Thymus (tissue), 11 donors: ENCODE data around the gene CAD. TPM values are rescaled to one million over a fixed set of nuclear protein-coding genes. Genes with fewer than 3 reads are reported as not detected.

Experiments
- DNase-seq, 9 donors: peaks; one replicate each; pipeline ENCODE4 v3.0.0-alpha.2; 2013; ENCODE audit warnings: low spot score in 9 of 9, low read depth in 6 of 9, missing footprints in 1 of 9
- H3K27ac ChIP-seq, 2 donors: one replicate each; pipeline ENCODE4 v1.5.1; 2013; ENCODE audit warnings: control low read depth in 1 of 2, low read depth in 1 of 2, low read length in 1 of 2, mild to moderate bottlenecking in 1 of 2, moderate library complexity in 1 of 2
- H3K27me3 ChIP-seq, 2 donors: one replicate each; pipeline ENCODE4 v1.5.1; 2013; ENCODE audit warnings: low read length in 1 of 2; ENCODE audit not compliant: control insufficient read depth in 2 of 2, insufficient read depth in 1 of 2
- H3K36me3 ChIP-seq, 2 donors: one replicate each; pipeline ENCODE4 v1.5.1; 2013; ENCODE audit warnings: low read length in 1 of 2, mild to moderate bottlenecking in 1 of 2, moderate library complexity in 1 of 2; ENCODE audit not compliant: control insufficient read depth in 2 of 2, insufficient read depth in 2 of 2
- H3K4me1 ChIP-seq, 2 donors: one replicate each; pipeline ENCODE4 v1.5.1; 2013; ENCODE audit warnings: low read length in 2 of 2; ENCODE audit not compliant: control insufficient read depth in 2 of 2, insufficient read depth in 2 of 2
- H3K4me3 ChIP-seq, 2 donors: one replicate each; pipeline ENCODE4 v1.5.1; 2013; ENCODE audit warnings: low read length in 2 of 2, control low read depth in 1 of 2, mild to moderate bottlenecking in 1 of 2
- H3K9me3 ChIP-seq, 2 donors: one replicate each; pipeline ENCODE4 v1.5.1; 2013; ENCODE audit warnings: low read length in 1 of 2, mild to moderate bottlenecking in 1 of 2; ENCODE audit not compliant: control insufficient read depth in 2 of 2, insufficient read depth in 1 of 2
- WGBS: extraction: QIAGEN DNeasy Blood & Tissue Kit; methylation state at CpG from one replicate; pipeline ENCODE4 v1.1.7; 2013; 5-methylcytosine and 5-hydroxymethylcytosine counted together
- polyA plus RNA-seq: library from polyadenylated mRNA; stranded (reverse); fragments of 200-250 nt; gene quantifications from one replicate; pipeline ENCODE4 v1.2.3, GENCODE V29; 2013
- total RNA-seq: library from RNA; stranded (reverse); fragments of 120-200 nt; gene quantifications from one replicate; pipeline ENCODE4 v1.2.4, GENCODE V29; 2013
- donor health status: healthy.

Gene CAD
- total and polyA plus RNA-seq, 2 donors: 14.8 to 18.6 TPM

DNA sequence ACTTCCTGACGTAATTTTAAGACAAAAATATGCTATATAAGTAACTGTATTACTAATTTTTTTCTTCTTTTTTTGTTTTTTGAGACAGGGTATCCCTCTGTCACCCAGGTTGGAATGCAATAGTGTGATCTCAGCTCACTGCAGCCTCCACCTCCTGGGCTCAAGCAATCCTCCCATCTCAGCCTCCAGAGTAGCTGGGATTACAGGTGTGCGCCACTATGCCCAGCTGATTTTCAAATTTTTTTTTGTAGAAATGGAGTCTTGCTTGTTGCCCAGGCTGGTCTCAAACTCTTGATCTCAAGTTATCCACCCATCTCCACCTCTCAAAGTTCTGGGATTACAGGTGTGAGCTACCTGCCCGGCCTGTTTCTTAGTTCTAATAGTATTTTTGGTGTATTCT is 38.7 kb upstream of the CAD start:
- 94% methylated on average over 3 of the region's 3 CpGs for whole genome bisulfite sequencing
- H3K4me1 ChIP-seq: no peaks in the 10 kb centered on the region
- H3K4me3 ChIP-seq: no peak overlapping the region
- H3K36me3 ChIP-seq: no peaks in the 10 kb centered on the region
- peaks cover 0 to 18% of the 10 kb centered on the region in 2 donors for H3K27me3 ChIP-seq
- no peaks in the 10 kb centered on the region for H3K9me3 ChIP-seq
- no peak overlapping the region for H3K27ac ChIP-seq
- DNase-seq: no peak

- Histone ChIP-seq H3K4me1 (no peaks in the 10 kb centered on the region), H3K27me3 (peaks cover 0 to 13% of the 10 kb centered on the region in 2 donors), H3K9me3 (no peaks in the 10 kb centered on the region), H3K36me3 (no peaks in the 10 kb centered on the region), H3K4me3 (no peak overlapping the region), H3K27ac (no peak overlapping the region)
- 82% methylated on average over 3 of the region's 3 CpGs for WGBS
- no peak for DNase-seq
These were observed 37.7 kb upstream of the CAD start for GRCh38 chr2:27179344-27180000.

- no peak overlapping the region for H3K4me3 ChIP-seq
- DNase-seq: no peak
- H3K36me3 ChIP-seq: no peaks in the 10 kb centered on the region
- H3K27me3 ChIP-seq: peaks cover 0 to 5% of the 10 kb centered on the region in 2 donors
- H3K9me3 ChIP-seq: no peaks in the 10 kb centered on the region
- no peaks in the 10 kb centered on the region for H3K4me1 ChIP-seq
- WGBS: 91% methylated on average over 4 of the region's 4 CpGs
- no peak overlapping the region for H3K27ac ChIP-seq
These were observed 34.8 kb upstream of the CAD start for GRCh38 chr2:27182346-27182745.

- Histone ChIP-seq H3K4me1 (no peaks in the 10 kb centered on the region), H3K36me3 (no peaks in the 10 kb centered on the region), H3K4me3 (no peak overlapping the region), H3K27ac (no peak overlapping the region), H3K9me3 (no peaks in the 10 kb centered on the region), H3K27me3 (peaks cover 0 to 2% of the 10 kb centered on the region in 2 donors)
- DNase-seq: no peak
- WGBS: 88% methylated on average over 4 of the region's 4 CpGs
These were observed 33.1 kb upstream of the CAD start for GRCh38 chr2:27184115-27184514.

DNA sequence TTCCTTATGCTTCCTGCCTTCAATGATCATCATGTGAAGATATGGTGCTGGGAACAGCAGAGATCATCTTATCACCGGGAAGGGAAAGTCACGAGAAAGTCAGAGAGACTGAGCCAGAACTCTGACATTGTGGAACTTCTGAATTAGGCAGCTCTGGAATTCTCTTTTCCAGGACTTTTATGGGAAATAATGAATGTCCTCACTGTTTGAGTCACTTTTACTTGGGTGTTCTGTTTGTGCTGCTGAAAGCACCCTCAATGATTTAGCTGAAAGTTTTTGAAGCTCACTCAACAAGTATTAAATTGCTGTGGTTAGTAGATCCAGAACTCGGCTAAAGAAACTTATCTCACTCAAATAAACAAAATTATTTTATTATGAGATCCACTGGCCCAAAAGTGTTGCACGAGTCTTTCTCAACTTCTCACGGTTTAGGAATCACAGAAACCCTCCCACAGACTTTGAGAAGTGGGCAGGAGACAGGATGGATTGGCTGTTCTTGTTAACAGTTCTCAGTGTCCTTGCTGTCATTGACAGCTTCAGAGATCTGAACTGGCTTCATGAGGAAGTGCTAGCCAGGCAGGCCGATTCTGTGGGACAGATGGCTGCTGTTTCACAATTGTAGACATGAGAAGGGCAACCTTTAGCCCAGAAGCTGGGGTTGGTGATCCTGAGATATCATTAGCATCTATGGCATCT is 31.7 kb upstream of the CAD start:
- 73% methylated on average over 6 of the region's 6 CpGs for WGBS
- no peak for DNase-seq

DNA sequence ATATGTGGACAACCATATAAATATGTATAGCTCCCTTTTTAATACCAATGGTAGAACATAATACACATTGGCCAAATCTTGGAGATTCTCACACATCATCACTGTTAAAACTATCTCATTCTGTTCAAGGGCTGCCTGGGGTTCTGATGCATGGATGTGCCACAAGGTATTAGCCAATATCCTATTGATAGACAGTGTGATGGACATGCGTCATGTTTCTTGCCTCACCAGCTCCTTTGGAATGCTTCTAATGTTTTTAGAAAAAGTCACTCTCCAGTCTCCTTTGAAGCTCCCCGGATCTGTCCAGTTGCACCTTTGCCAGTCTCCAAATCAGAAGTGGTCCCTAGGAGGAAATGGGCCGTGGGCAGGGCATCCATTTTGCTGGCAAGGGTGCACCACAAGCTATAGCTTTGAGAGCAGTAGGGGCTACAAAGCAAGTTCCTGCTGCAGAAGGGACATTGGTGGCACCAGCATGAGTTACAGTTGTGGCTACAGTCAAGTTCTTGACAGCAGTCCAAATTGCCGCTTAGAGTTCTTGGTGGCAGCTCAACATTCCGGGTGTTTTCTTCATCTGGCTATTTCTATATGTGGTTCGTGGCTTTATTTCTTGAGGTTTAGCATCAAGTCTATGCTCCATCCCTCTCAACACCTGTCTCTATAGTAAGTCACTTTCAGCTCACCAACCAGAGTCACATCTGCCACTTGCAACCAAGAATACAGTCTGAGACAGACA is 30.4 kb upstream of the CAD start:
- no peak for DNase-seq
- Histone ChIP-seq H3K36me3 (no peaks in the 10 kb centered on the region), H3K27ac (no peak overlapping the region), H3K9me3 (no peaks in the 10 kb centered on the region), H3K4me3 (no peak overlapping the region), H3K27me3 (peaks cover 0 to 2% of the 10 kb centered on the region in 2 donors), H3K4me1 (no peaks in the 10 kb centered on the region)
- 49% methylated on average over 6 of the region's 6 CpGs for WGBS

More for the DNA sequence above, 31.7 kb upstream of the CAD start:
- Histone ChIP-seq H3K4me1 (no peaks in the 10 kb centered on the region), H3K4me3 (no peak overlapping the region), H3K9me3 (no peaks in the 10 kb centered on the region), H3K27ac (no peak overlapping the region), H3K36me3 (no peaks in the 10 kb centered on the region), H3K27me3 (peaks cover 0 to 2% of the 10 kb centered on the region in 2 donors)

DNA sequence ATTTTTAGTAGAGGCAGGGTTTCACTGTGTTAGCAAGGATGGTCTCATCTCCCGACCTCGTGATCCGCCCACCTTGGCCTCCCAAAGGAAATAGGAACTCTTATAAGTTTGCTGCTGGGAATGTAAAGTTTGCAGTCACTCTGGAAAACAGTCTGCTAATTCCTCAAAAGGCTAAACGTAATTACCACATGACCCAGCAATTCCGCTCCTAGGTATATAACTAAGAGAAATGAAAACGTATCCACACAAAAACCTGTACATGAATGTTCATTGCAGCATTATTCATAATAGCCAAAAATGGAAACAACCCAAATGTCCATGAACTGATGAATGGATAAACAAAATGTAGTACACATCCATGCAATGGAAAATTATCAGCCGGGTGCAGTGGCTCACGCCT is 27.2 kb upstream of the CAD start:
- DNase-seq: no peak
- H3K4me3 ChIP-seq: no peak overlapping the region
- H3K36me3 ChIP-seq: no peaks in the 10 kb centered on the region
- H3K4me1 ChIP-seq: no peaks in the 10 kb centered on the region
- H3K9me3 ChIP-seq: no peaks in the 10 kb centered on the region
- WGBS: 97% methylated on average over 8 of the region's 8 CpGs
- no peaks in the 10 kb centered on the region for H3K27me3 ChIP-seq
- H3K27ac ChIP-seq: no peak overlapping the region

DNA sequence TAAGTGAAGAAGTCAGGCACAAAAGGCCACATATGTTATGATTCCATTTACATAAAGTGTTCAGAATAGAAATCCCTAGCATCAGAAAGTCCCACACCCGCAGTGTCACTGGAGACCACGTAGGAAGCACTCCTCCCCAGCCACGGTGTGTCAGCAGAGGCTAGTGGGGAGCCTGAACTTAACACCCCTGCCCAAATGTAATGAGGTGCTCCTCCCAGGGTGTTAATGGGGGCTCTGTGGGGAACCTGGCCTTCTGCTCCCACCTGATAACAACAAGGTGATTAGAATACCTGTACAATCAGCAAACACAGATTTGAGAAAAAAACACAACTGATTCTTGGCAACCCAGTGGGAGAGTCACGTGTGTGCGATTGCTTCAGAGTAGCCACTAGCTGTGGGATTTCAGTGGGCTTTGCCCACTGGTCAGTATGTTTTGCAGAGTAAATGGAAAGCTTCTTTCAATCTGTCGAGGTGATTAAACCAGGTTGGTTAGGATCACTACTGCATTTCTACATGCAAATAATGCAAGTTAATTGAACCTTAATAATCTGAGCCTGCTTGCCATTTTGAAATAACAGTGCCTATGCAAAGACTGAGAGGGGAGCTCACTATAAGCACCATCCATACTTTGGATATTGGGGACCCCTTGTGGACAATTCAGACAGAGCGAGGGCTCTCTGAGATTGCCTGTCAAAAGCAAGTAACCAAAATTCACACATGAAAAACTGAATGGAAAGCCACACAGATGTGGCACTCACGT is 25.9 kb upstream of the CAD start:
- no peaks in the 10 kb centered on the region for H3K27me3 ChIP-seq

More for the DNA sequence above, 25.9 kb upstream of the CAD start:
- Histone ChIP-seq H3K4me3 (no peak overlapping the region), H3K9me3 (no peaks in the 10 kb centered on the region), H3K36me3 (no peaks in the 10 kb centered on the region), H3K4me1 (no peaks in the 10 kb centered on the region), H3K27ac (peak overlapping the region in 1 of 2 donors; percentile 18)
- peak in 4 of 9 donors; percentile 17 to 50 (median 26) for DNase-seq
- 56% methylated on average over 8 of the region's 8 CpGs for WGBS
